ENCODE measurements around the gene AHNAK2.
A peak's percentile ranks its signal among the peaks of the same experiment; 100 is the strongest.
"Not testable (repeated sequence)": the region's sequence is repeated elsewhere in the genome, so short reads cannot be mapped to it uniquely, and the experiment has no call there.

Gene AHNAK2

GRCh38 chr14:104977681-104978653, at the start of gene AHNAK2:
AHNAK2 (minus strand) TSS chr14:104978374; CDS start chr14:104978237, 137 bp downstream.
- Mint-ChIP-seq H3K4me3 (peak within 1 kb of the TSS; percentile 67), H3K27ac (no peak within 1 kb of the TSS), H3K9me3 (no peaks in the 10 kb centered on the region), H3K36me3 (no peaks in the 10 kb centered on the region), H3K4me1 (peaks cover 28% of the 10 kb centered on the region)
- peak; percentile 69 for ATAC-seq
- DNase-seq (ENCODE audit: low spot score in 2 of 2), result no peak

GRCh38 chr14:105027718-105028117, 49.5 kb upstream of the AHNAK2 start:
- not testable (repeated sequence) for H3K9me3 Mint-ChIP-seq; H3K4me3 Mint-ChIP-seq; ATAC-seq; DNase-seq (ENCODE audit: low spot score in 2 of 2); H3K36me3 Mint-ChIP-seq
- Mint-ChIP-seq H3K27ac (peak overlapping the region; percentile 26), H3K4me1 (peaks cover 35% of the 10 kb centered on the region)

- ATAC-seq, result no peak
- DNase-seq (ENCODE audit: low spot score in 2 of 2), result no peak
Observed at GRCh38 chr14:105026802-105027563, 48.8 kb upstream of the AHNAK2 start.

GRCh38 chr14:105026033-105026785, 48.0 kb upstream of the AHNAK2 start:
- peaks cover 47% of the 10 kb centered on the region for H3K4me1 Mint-ChIP-seq
- no peak for DNase-seq (ENCODE audit: low spot score in 2 of 2)
- peak; percentile 77 for ATAC-seq
- no peaks in the 10 kb centered on the region for H3K9me3 Mint-ChIP-seq
- peak overlapping the region; percentile 4 for H3K27ac Mint-ChIP-seq
- peak overlapping the region; percentile 21 for H3K4me3 Mint-ChIP-seq
- H3K36me3 Mint-ChIP-seq, result no peaks in the 10 kb centered on the region

More at GRCh38 chr14:105026802-105027563, 48.8 kb upstream of the AHNAK2 start:
- Mint-ChIP-seq H3K9me3 (no peaks in the 10 kb centered on the region), H3K4me1 (peaks cover 41% of the 10 kb centered on the region), H3K36me3 (no peaks in the 10 kb centered on the region), H3K4me3 (peak overlapping the region; percentile 21), H3K27ac (peak overlapping the region; percentile 4)

DNA sequence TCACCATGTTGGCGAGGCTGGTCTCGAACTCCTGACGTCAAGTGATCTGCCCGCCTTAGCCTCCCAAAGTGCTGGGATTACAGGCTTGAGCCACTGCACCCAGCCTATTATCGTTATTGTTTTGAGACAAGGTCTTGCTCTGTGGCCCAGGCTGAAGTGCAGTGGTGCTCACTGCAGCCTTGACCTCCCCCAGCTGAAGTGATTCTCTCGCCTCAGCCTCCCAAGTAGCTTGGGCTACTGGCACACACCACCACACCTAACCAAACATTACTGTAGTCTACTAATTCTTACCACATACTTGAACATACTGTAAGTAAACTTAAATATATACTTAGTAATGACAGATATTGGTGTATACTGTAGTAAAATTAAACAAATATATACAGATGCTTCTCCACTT, 47.3 kb upstream of the AHNAK2 start:
- H3K27ac Mint-ChIP-seq, result peak overlapping the region; percentile 4
- peak overlapping the region; percentile 21 for H3K4me3 Mint-ChIP-seq
- H3K9me3 Mint-ChIP-seq, result no peaks in the 10 kb centered on the region
- ATAC-seq (no peak), DNase-seq (ENCODE audit: low spot score in 2 of 2) (no peak)
- H3K36me3 Mint-ChIP-seq, result no peaks in the 10 kb centered on the region
- peaks cover 41% of the 10 kb centered on the region for H3K4me1 Mint-ChIP-seq

DNA sequence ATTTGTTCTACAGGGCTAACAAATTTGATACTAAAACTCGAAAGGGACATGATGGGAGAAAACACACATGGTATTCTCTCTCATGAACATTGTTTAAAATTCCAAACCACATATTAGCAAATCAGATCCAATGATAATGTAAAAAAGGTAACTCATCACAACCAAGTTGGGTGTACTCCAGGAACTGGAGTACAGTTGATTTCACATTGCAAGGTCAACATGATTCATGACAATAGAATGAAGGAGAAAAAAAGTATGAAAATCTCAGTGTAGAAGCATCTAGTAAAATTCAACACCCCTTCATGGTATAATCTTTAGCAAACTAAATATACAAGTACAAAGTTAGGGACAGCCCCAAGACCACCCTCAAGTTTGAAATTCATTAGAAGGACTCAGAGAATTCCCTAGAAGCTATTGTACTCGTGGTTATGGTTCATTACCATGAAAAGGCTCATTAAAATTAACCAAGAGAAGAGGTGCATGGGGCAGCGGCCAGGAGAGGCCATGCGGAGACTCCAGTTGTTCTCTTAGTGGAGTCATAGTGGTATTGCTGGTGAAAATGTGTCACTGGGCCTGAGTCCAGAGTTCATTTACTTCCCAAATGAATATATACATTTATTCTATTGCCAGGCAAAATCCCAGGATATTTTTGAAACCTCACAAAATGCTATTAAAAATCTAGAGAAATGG, 45.8 kb upstream of the AHNAK2 start:
- no peak for ATAC-seq
- H3K9me3 Mint-ChIP-seq, result no peaks in the 10 kb centered on the region
- peaks cover 15% of the 10 kb centered on the region for H3K36me3 Mint-ChIP-seq
- no peak overlapping the region for H3K27ac Mint-ChIP-seq
- no peak overlapping the region for H3K4me3 Mint-ChIP-seq
- DNase-seq (ENCODE audit: low spot score in 2 of 2), result no peak
- H3K4me1 Mint-ChIP-seq, result peaks cover 54% of the 10 kb centered on the region

- Mint-ChIP-seq H3K9me3 (no peaks in the 10 kb centered on the region), H3K27ac (peak overlapping the region; percentile 20), H3K4me1 (peaks cover 62% of the 10 kb centered on the region), H3K36me3 (peaks cover 23% of the 10 kb centered on the region), H3K4me3 (peak overlapping the region; percentile 97)
- no peak for DNase-seq (ENCODE audit: low spot score in 2 of 2)
- no peak for ATAC-seq
Observed at GRCh38 chr14:105023144-105023543, 45.0 kb upstream of the AHNAK2 start.

DNA sequence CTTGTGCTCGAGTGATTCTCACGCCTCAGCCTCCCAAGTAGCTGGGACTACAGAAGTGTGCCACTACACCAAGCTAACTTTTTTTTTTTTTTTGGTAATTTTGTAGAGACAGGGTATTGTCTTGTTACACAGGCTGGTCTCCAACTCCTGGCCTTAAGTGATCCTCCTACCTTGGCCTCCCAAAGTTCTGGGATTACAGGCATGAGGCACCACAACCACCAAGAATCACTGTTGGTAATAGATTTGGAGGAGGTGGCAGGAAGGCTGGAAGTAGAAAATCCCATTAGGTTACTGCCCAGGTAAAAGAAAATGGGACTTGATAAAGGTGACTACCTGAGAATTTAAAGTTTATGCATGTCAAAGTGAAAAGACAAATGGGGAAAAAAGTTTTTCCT, 44.1 kb upstream of the AHNAK2 start:
- peaks cover 32% of the 10 kb centered on the region for H3K36me3 Mint-ChIP-seq
- DNase-seq (ENCODE audit: low spot score in 2 of 2) (no peak), ATAC-seq (no peak)
- H3K27ac Mint-ChIP-seq, result peak overlapping the region; percentile 92
- peak overlapping the region; percentile 97 for H3K4me3 Mint-ChIP-seq
- H3K4me1 Mint-ChIP-seq, result peaks cover 70% of the 10 kb centered on the region
- no peaks in the 10 kb centered on the region for H3K9me3 Mint-ChIP-seq

- H3K27ac Mint-ChIP-seq, result peak overlapping the region; percentile 92
- DNase-seq (ENCODE audit: low spot score in 2 of 2) (no peak), ATAC-seq (no peak)
- H3K36me3 Mint-ChIP-seq, result peaks cover 37% of the 10 kb centered on the region
- peak overlapping the region; percentile 97 for H3K4me3 Mint-ChIP-seq
- H3K4me1 Mint-ChIP-seq, result peaks cover 68% of the 10 kb centered on the region
- H3K9me3 Mint-ChIP-seq, result no peaks in the 10 kb centered on the region
Observed at GRCh38 chr14:105021656-105022275, 43.6 kb upstream of the AHNAK2 start.

DNA sequence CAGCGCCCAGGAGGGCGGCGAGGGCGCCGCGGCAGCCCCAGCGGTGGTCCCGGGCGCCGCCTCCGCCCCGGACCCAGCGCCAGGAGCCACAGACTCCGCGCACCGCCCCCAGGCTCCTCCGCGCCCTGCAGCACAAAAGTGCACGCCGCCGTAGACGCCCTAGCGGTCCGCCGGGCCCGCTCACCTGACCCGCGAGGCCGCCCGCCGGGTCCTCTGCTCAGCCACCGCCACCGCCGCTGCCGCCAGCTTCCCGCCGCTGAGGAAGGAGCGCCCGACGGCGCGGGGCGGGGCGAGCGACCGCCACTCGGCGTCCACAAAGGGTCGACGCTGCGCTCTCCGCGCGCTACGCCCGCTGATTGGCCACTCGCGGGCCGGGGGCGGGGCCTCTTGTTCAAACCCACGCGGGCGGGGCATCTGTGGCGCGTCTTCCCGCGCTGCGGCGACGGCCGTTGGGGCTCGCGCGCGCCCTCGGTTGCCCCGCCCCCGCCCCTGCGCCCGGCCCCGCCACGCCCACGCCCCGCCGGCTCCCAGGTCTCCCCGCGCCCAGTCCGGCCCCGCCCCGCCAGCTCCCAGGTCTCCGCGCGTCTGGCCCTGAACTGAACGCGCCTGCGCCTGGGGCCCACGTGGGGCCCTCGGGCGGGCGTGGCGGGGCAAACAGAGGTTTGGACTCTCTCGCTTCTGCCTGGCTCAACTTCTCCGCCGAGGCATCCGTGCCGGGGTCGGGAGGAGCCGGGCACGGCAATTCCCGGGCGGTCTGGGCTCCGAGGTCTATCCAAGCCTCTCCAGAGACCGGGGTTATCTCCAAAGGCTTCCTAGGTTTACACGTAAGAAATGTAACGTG, 42.9 kb upstream of the AHNAK2 start, which contains the start of gene CDCA4:
Gene CDCA4, minus strand, starts transcription at position 269 of the 841 bp plus-strand sequence. CDS start 9,154 bp downstream, outside the sequence.
- H3K36me3 Mint-ChIP-seq, result peaks cover 44% of the 10 kb centered on the region
- peak; percentile 85 for ATAC-seq
- H3K4me1 Mint-ChIP-seq, result peaks cover 74% of the 10 kb centered on the region

DNA sequence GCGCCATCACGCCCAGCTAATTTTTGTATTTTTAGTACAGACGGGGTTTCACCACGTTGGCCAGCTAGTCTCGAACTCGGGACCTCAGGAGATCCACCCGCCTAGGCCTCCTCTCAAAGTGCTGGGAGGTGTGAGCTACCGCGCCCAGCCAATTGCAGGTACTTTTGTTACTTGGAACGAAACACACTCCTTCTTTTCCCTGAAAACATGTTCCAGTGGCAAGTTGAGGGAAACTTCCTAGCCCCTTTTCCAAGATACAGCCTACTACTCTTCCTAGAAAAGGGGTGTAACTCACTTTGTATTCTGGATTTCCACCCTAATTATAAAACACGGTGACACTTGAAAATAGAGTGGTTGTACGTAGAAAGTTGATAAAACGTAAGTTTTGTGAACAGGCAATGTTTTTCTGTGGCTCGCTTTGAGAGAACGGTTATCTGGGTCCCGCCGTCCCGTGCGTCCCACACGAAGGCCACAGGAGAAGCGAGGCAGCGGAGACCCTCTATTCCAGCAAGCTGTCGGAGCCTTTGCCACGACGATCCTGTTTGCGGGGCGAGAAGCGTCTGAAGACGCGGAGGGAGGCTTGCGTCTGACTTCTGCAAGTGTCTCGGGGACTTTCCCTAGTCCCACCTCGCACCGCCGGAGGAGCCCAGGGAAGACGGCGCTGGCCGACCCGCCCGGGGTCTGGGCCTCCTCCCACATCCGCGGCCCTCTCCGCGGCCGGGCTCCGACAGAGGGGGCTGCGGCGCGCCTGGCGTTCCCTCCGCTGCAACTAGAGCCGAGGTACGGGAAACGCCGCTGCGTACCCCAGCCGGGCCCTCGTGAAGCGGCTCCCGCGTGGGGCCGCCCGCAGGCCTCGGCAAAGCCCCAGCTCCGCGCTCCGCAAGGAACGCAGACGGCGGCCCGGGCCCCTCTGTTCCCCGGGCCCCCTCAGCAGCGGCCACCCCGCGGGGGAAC, 42.0 kb upstream of the AHNAK2 start:
- Mint-ChIP-seq H3K36me3 (peaks cover 53% of the 10 kb centered on the region), H3K9me3 (no peaks in the 10 kb centered on the region), H3K4me1 (peaks cover 78% of the 10 kb centered on the region), H3K27ac (peak overlapping the region; percentile 84), H3K4me3 (peak overlapping the region; percentile 97)
- ATAC-seq, result peak; percentile 41
- peak; percentile 49 to 84 for DNase-seq (ENCODE audit: low spot score in 2 of 2)

More for the DNA sequence above, 42.9 kb upstream of the AHNAK2 start, which contains the start of gene CDCA4:
- H3K4me3 Mint-ChIP-seq, result peak within 1 kb of the TSS; percentile 97
- H3K9me3 Mint-ChIP-seq, result no peaks in the 10 kb centered on the region
- peak within 1 kb of the TSS; percentile 92 for H3K27ac Mint-ChIP-seq
- DNase-seq (ENCODE audit: low spot score in 2 of 2), result peak; percentile 95 to 97

GRCh38 chr14:105018414-105018813, 40.2 kb upstream of the AHNAK2 start:
- Mint-ChIP-seq H3K4me1 (peaks cover 84% of the 10 kb centered on the region), H3K9me3 (no peaks in the 10 kb centered on the region), H3K27ac (peak overlapping the region; percentile 84), H3K36me3 (peaks cover 64% of the 10 kb centered on the region), H3K4me3 (peak overlapping the region; percentile 97)
- DNase-seq (ENCODE audit: low spot score in 2 of 2) (no peak), ATAC-seq (no peak)
